H1 (cell line): ENCODE results near the gene KCNK7. TPM values are rescaled to one million over a fixed set of nuclear protein-coding genes. Genes with fewer than 3 reads are reported as not detected.

Experiments
- CTCF ChIA-PET: fragments of 300-600 bp; sonication (Branson Sonifier 250); formaldehyde crosslinking; loops from one replicate; lab custom pipeline; 2021; ENCODE audit not compliant: partially characterized antibody; lab: Charles Lee
- POLR2A ChIA-PET: fragments of 300-600 bp; sonication (Branson Sonifier 250); formaldehyde crosslinking; loops from one replicate; lab custom pipeline; 2021; ENCODE audit warnings: inconsistent platforms; ENCODE audit not compliant: partially characterized antibody; lab: Charles Lee
- DNase-seq, 2 experiments: peaks; one replicate each; pipeline versions ENCODE4 v3.0.0 to v3.0.0-alpha.2; 2010 to 2022; ENCODE audit warnings: low spot score in 2 of 2, low read depth in 1 of 2, mixed read lengths in 1 of 2
- FAIRE-seq: peaks from 2 replicates; lab custom pipeline; 2011; peaks lifted over from hg19 to GRCh38; lab: Jason Lieb, UNC
- H2AFZ ChIP-seq: 2 replicates; pipeline ENCODE4 v1.8.1; 2012; ENCODE audit warnings: low read length, inconsistent platforms
- H2AK5ac ChIP-seq: 2 replicates; pipeline ENCODE4 v1.6.1; 2013; ENCODE audit warnings: low read depth, low read length
- H2BK120ac ChIP-seq: replicated peaks from 2 replicates; pipeline ENCODE3; 2013; ENCODE audit warnings: low read depth, low read length, inconsistent platforms
- H2BK12ac ChIP-seq: 2 replicates; pipeline ENCODE4 v1.6.1; 2013; ENCODE audit warnings: low read depth, low read length
- H2BK15ac ChIP-seq: 2 replicates; pipeline ENCODE4 v1.6.1; 2013; ENCODE audit warnings: low read length
- H2BK20ac ChIP-seq: 2 replicates; pipeline ENCODE4 v1.6.1; 2013; ENCODE audit warnings: low read length
- H2BK5ac ChIP-seq: 2 replicates; pipeline ENCODE4 v1.6.1; 2013; ENCODE audit warnings: low read depth, low read length
- H3K14ac ChIP-seq: 2 replicates; pipeline ENCODE4 v1.6.1; 2013; ENCODE audit warnings: inconsistent platforms; ENCODE audit not compliant: insufficient read length
- H3K18ac ChIP-seq: 2 replicates; pipeline ENCODE4 v1.6.1; 2013; ENCODE audit warnings: low read length; ENCODE audit errors: extremely low read depth
- H3K23ac ChIP-seq: 2 replicates; pipeline ENCODE4 v1.6.1; 2013; ENCODE audit warnings: inconsistent platforms; ENCODE audit not compliant: insufficient read length
- H3K23me2 ChIP-seq: 2 replicates; pipeline ENCODE4 v1.6.1; 2013; ENCODE audit warnings: low read depth, low read length
- H3K27ac ChIP-seq: 2 replicates; pipeline ENCODE4 v1.6.1; 2011; ENCODE audit warnings: low read depth, low read length, inconsistent platforms
- H3K27me3 ChIP-seq, 4 experiments: replicated peaks in 1 of 4; 1 replicate in 1 of 4; 2 replicates in 3 of 4; pipeline versions ENCODE4 v1.6.1 to v1.8.1; 2011 to 2013; ENCODE audit warnings: low read length in 3 of 4, mild to moderate bottlenecking in 3 of 4, inconsistent platforms in 2 of 4, mixed read lengths in 2 of 4, moderate library complexity in 1 of 4; ENCODE audit not compliant: control insufficient read depth in 3 of 4, insufficient read depth in 3 of 4; ENCODE audit errors: extremely low read depth in 1 of 4
- H3K36me3 ChIP-seq, 4 experiments: 2 replicates each; pipeline versions ENCODE4 v1.6.1 to v1.8.1; 2011 to 2013; ENCODE audit warnings: mild to moderate bottlenecking in 4 of 4, low read length in 3 of 4, moderate library complexity in 2 of 4, control low read depth in 1 of 4, inconsistent platforms in 1 of 4; ENCODE audit not compliant: insufficient read depth in 4 of 4, control insufficient read depth in 2 of 4
- H3K4ac ChIP-seq: replicated peaks from 2 replicates; pipeline ENCODE3; 2013; ENCODE audit warnings: low read length, low read depth, mixed read lengths, inconsistent platforms; ENCODE audit not compliant: insufficient read length
- H3K4me1 ChIP-seq, 4 experiments: replicated peaks in 1 of 4; 1 replicate in 1 of 4; 2 replicates in 3 of 4; pipeline versions ENCODE4 v1.6.1 to v1.8.1; 2011 to 2013; ENCODE audit warnings: low read length in 3 of 4, inconsistent platforms in 2 of 4, mixed read lengths in 1 of 4; ENCODE audit not compliant: insufficient read depth in 4 of 4, control insufficient read depth in 3 of 4
- H3K4me2 ChIP-seq, 2 experiments: 2 replicates each; pipeline versions ENCODE4 v1.6.1 to v1.8.1; 2011 to 2013; ENCODE audit warnings: low read depth in 2 of 2, low read length in 2 of 2, control low read depth in 1 of 2, inconsistent platforms in 1 of 2, mild to moderate bottlenecking in 1 of 2; ENCODE audit not compliant: insufficient read depth in 1 of 2
- H3K4me3 ChIP-seq, 4 experiments: fragments of 200-600, 300-600 bp in 1 of 4; sonication (generic), shearing (Covaris generic), sonication (Bioruptor Twin) in 1 of 4; 2 replicates each; pipeline versions ENCODE4 v1.5.1 to v1.8.1; 2011 to 2016; ENCODE audit warnings: low read length in 4 of 4, low read depth in 3 of 4, control low read depth in 2 of 4, inconsistent platforms in 2 of 4, mild to moderate bottlenecking in 2 of 4, mixed read lengths in 1 of 4, moderate library complexity in 1 of 4; ENCODE audit not compliant: insufficient read depth in 2 of 4; ENCODE audit errors: extremely low read depth in 1 of 4
- H3K56ac ChIP-seq: replicated peaks from 2 replicates; pipeline ENCODE3; 2013; ENCODE audit warnings: low read depth, mild to moderate bottlenecking, mixed read lengths, low read length, inconsistent platforms; ENCODE audit not compliant: insufficient read length
- H3K79me1 ChIP-seq: 2 replicates; pipeline ENCODE4 v1.6.1; 2013; ENCODE audit warnings: low read depth, low read length, control low read depth
- H3K79me2 ChIP-seq, 2 experiments: 2 replicates each; pipeline versions ENCODE4 v1.6.1 to v1.8.1; 2012 to 2013; ENCODE audit warnings: low read length in 2 of 2, mild to moderate bottlenecking in 2 of 2, inconsistent platforms in 1 of 2; ENCODE audit not compliant: insufficient read depth in 2 of 2, control insufficient read depth in 1 of 2
- H3K9ac ChIP-seq, 4 experiments: replicated peaks in 1 of 4; 1 replicate in 1 of 4; 2 replicates in 3 of 4; pipeline versions ENCODE4 v1.6.1 to v1.8.1; 2011 to 2013; ENCODE audit warnings: low read depth in 3 of 4, low read length in 3 of 4, control low read depth in 2 of 4, mild to moderate bottlenecking in 2 of 4, moderate library complexity in 2 of 4, inconsistent platforms in 1 of 4; ENCODE audit errors: extremely low read depth in 1 of 4
- H3K9me3 ChIP-seq, 2 experiments: 2 replicates each; pipeline versions ENCODE4 v1.6.1 to v1.8.1; 2012 to 2013; ENCODE audit warnings: mild to moderate bottlenecking in 2 of 2, moderate library complexity in 2 of 2, control low read depth in 1 of 2, inconsistent platforms in 1 of 2, low read depth in 1 of 2, low read length in 1 of 2, mixed read lengths in 1 of 2; ENCODE audit not compliant: insufficient read depth in 2 of 2
- H4K20me1 ChIP-seq, 2 experiments: replicated peaks in 1 of 2; 2 replicates each; pipeline versions ENCODE3 to v1.8.1; 2011 to 2013; ENCODE audit warnings: inconsistent platforms in 2 of 2, low read length in 2 of 2, mild to moderate bottlenecking in 1 of 2; ENCODE audit not compliant: insufficient read depth in 2 of 2, control insufficient read depth in 1 of 2
- H4K5ac ChIP-seq: 2 replicates; pipeline ENCODE4 v1.6.1; 2013; ENCODE audit warnings: low read length, low read depth, mixed read lengths, inconsistent platforms; ENCODE audit not compliant: insufficient read length
- H4K8ac ChIP-seq: 2 replicates; pipeline ENCODE4 v1.8.0; 2013; ENCODE audit warnings: mild to moderate bottlenecking, moderate library complexity, low read length, inconsistent platforms; ENCODE audit not compliant: insufficient read depth; ENCODE audit errors: extremely low read depth
- H4K91ac ChIP-seq: replicated peaks from 2 replicates; pipeline ENCODE3; 2013; ENCODE audit warnings: low read length, mixed read lengths, inconsistent platforms; ENCODE audit not compliant: insufficient read length
- KDM4A ChIP-seq: IDR thresholded peaks from one replicate; pipeline ENCODE4 v1.7.1; 2012; ENCODE audit warnings: low read depth, mild to moderate bottlenecking, moderate library complexity, low read length, inconsistent platforms; ENCODE audit not compliant: severe bottlenecking
- PHF8 ChIP-seq: fragments of 200-600 bp; sonication (generic); conservative IDR thresholded peaks from 2 replicates; pipeline ENCODE4 v1.7.1; 2012; ENCODE audit warnings: low read depth, mild to moderate bottlenecking, inconsistent platforms, low read length, moderate library complexity
- POLR2A ChIP-seq, 2 experiments: IDR thresholded peaks; 1 replicate in 1 of 2; 2 replicates in 1 of 2; pipeline ENCODE4 v1.6.1; 2011; ENCODE audit warnings: low read depth in 2 of 2, low read length in 2 of 2, mild to moderate bottlenecking in 2 of 2; ENCODE audit errors: control extremely low read depth in 1 of 2
- RFX5 ChIP-seq: IDR thresholded peaks from 2 replicates; pipeline ENCODE4 v1.6.1; 2011; ENCODE audit warnings: low read depth, low read length, improper control_type of control experiment, borderline replicate concordance
- SIN3A ChIP-seq, 2 experiments: IDR thresholded peaks in 1 of 2; conservative IDR thresholded peaks in 1 of 2; 2 replicates each; pipeline ENCODE4 v1.6.1; 2011 to 2012; ENCODE audit warnings: low read length in 2 of 2, improper control_type of control experiment in 1 of 2, low read depth in 1 of 2, mild to moderate bottlenecking in 1 of 2
- SP1 ChIP-seq: IDR thresholded peaks from 2 replicates; pipeline ENCODE4 v1.6.1; 2011; ENCODE audit warnings: low read depth, low read length
- TAF1 ChIP-seq: IDR thresholded peaks from 2 replicates; pipeline ENCODE4 v1.6.1; 2011; ENCODE audit warnings: mild to moderate bottlenecking, low read depth, low read length
- WGBS, 2 experiments: shearing (Covaris generic) in 1 of 2; methylation state at CpG; one replicate each; pipeline versions ENCODE4 v1.1.6 to v1.1.7; 2013 to 2015; ENCODE audit warnings: low lambda C conversion rate in 2 of 2, mixed read lengths in 2 of 2, inconsistent platforms in 1 of 2, low coverage in 1 of 2, missing lambda C conversion rate in 1 of 2; ENCODE audit not compliant: insufficient replicate concordance in 2 of 2, insufficient coverage in 1 of 2, insufficient read length in 1 of 2; ENCODE audit errors: extremely low coverage in 1 of 2, missing lambda C conversion rate in 1 of 2; 5-methylcytosine and 5-hydroxymethylcytosine counted together
- polyA plus RNA-seq, 7 experiments: library from polyadenylated mRNA; depleted of rRNA in 3 of 7; stranded (reverse) in 5 of 7; unstranded in 2 of 7; fragments of >200 nt in 5 of 7; fragments of 200-250 nt in 2 of 7; gene quantifications; 1 replicate in 5 of 7; 2 replicates in 1 of 7; 4 replicates in 1 of 7; pipeline versions ENCODE4 v1.2.1 to v1.2.3, GENCODE V29; 2011 to 2013; ENCODE audit warnings: missing spikeins in 2 of 7, mixed read lengths in 2 of 7
- total RNA-seq: library from RNA; stranded (reverse); fragmentation: NEBNext Ultra II Directional; extraction: Animal tissue kit (Norgen Biotek cat#: 25700); gene quantifications from 2 replicates; pipeline ENCODE4 v1.2.1, GENCODE V29; 2021
- TF ChIP-seq, protein P1 (sequence below): IDR thresholded peaks from 2 replicates; pipeline ENCODE4 v1.6.1; 2012; ENCODE audit warnings: inconsistent platforms

Gene KCNK7
- total and polyA plus RNA-seq, 2 of the 8 experiments (the other 6 are each of a cell fraction or from before 2014, with no cell fraction given) = 0.74 to 1.0 TPM

DNA sequence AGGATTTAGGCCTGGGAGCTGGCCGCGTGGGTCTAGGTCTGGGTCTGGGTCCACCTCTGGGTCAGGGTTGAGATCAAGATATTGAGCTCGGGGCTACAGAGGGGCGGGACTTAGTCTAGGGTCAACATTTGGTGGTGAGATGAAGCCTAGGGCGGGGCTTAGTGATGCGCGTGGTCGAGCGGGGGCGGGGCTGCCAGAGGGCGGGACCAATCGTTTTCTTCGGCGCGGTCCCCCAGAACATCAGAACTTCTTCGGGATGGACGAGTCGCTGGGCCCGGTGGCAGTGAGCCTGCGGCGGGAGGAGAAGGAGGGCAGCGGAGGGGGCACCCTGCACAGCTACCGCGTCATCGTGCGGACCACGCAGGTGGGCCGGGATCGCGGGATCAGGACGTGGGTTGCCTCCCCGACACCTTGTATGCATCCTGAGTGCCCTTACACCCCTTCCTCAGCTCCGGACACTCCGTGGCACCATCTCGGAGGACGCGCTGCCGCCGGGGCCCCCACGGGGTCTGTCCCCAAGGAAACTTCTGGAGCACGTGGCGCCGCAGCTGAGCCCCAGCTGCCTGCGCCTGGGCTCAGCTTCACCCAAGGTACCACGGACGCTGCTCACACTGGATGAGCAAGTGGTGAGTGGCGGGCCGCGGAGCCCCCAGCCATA lies 46.5 kb upstream of the KCNK7 start:
- peak in 1 of 2 experiments; percentile 94 for DNase-seq
- Histone ChIP-seq H4K8ac (peak overlapping the region; percentile 17), H3K56ac (peak overlapping the region; percentile 80), H3K14ac (no peak overlapping the region), H3K79me1 (no peaks in the 10 kb centered on the region; the same call in 1 of the 2 replicates), H3K23me2 (peaks cover 13% of the 10 kb centered on the region; the same call in 1 of the 2 replicates), H3K18ac (peak overlapping the region; percentile 78), H3K23ac (no peak overlapping the region), H3K27me3 (peaks cover 0 to 4% (median 2%) of the 10 kb centered on the region in 4 experiments; a peak in 3 of 7 replicates), H3K79me2 (no peaks in the 10 kb centered on the region)
- POLR2A ChIA-PET = interaction anchor here (0.5 to 6.0 kb wide), 7 partner anchors 9 to 212 kb away, joined by 3 to 56 read pairs (median 8); partner anchors contain the start of gene RELA
- TF ChIP-seq SIN3A (conservative IDR thresholded peaks at IDR 0.05 in 1 of 2, IDR thresholded peaks at IDR 0.05 in 1 of 2; ENCODE audit: low read depth in 1 of 2, low read length in 2 of 2) (no peak), SP1 (peak; percentile 4; the same call in 1 of the 2 replicates), PHF8 (peak; percentile 45; the same call in 1 of the 2 replicates), KDM4A (peak; percentile 47), RFX5 (no peak), POLR2A (IDR thresholded peaks at IDR 0.05; ENCODE audit: control extremely low read depth in 1 of 2, low read depth in 2 of 2, low read length in 2 of 2) (peak in 1 of 2 experiments; percentile 66; a peak in 1 of 3 replicates), TAF1 (peak; percentile 63)
- TF ChIP-seq, protein P1, sequence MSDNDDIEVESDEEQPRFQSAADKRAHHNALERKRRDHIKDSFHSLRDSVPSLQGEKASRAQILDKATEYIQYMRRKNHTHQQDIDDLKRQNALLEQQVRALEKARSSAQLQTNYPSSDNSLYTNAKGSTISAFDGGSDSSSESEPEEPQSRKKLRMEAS = peak; percentile 61; the same call in 1 of the 2 replicates
- TF ChIP-seq, all 59 proteins: peak for 6
- WGBS, 2 experiments = 14% methylated on average over 26 of the region's 49 CpGs; no CpG with 5 or more reads in 1 of the 2 experiments
- Histone ChIP-seq H2BK5ac (peak overlapping the region; percentile 77; the same call in 1 of the 2 replicates), H2BK12ac (0 out of 2 replicates have a peak overlapping the region, but pooled peaks have one; percentile 4), H4K20me1 (peaks cover 0 to 11% of the 10 kb centered on the region in 2 experiments), H3K4me2 (peak overlapping the region; percentile 77 to 98), H3K9me3 (no peaks in the 10 kb centered on the region), H2BK20ac (0 out of 2 replicates have a peak overlapping the region, but pooled peaks have one; percentile 21), H3K27ac (no peak overlapping the region), H2BK120ac (no peak overlapping the region), H4K5ac (peak overlapping the region; percentile 86), H3K4me1 (peaks cover 3 to 31% (median 20%) of the 10 kb centered on the region in 4 experiments), H2BK15ac (no peak overlapping the region), H3K4me3 (peak overlapping the region; percentile 56 to 70 (median 66)), H3K4ac (peak overlapping the region; percentile 82), H3K9ac (peak overlapping the region in 3 of 4 experiments; percentile 38 to 47 (median 42); a peak in 4 of 7 replicates), H2AK5ac (peak overlapping the region; percentile 39; the same call in 1 of the 2 replicates), H4K91ac (peak overlapping the region; percentile 83), H3K36me3 (no peaks in the 10 kb centered on the region; a peak in 2 of 8 replicates), H2AFZ (peak overlapping the region; percentile 52; the same call in 1 of the 2 replicates)
- FAIRE-seq = no peak
- CTCF ChIA-PET = interaction anchor here (0.6 to 2.4 kb wide), 15 partner anchors 9 to 1544 kb away, joined by 3 to 12 read pairs (median 4); partner anchors contain the start of gene KAT5
